ENCODE results near the gene ZFP64. TPM values are rescaled to one million over a fixed set of nuclear protein-coding genes. Genes with fewer than 3 reads are reported as not detected.
A peak's percentile ranks its signal among the peaks of the same experiment; 100 is the strongest.
"Not testable (repeated sequence)": the region's sequence is repeated elsewhere in the genome, so short reads cannot be mapped to it uniquely, and the experiment has no call there.

ZFP64 gene
- total and polyA plus RNA-seq, 5 donors from 2014 or later: 6.7 to 14.9 (median 8.3) TPM

DNA sequence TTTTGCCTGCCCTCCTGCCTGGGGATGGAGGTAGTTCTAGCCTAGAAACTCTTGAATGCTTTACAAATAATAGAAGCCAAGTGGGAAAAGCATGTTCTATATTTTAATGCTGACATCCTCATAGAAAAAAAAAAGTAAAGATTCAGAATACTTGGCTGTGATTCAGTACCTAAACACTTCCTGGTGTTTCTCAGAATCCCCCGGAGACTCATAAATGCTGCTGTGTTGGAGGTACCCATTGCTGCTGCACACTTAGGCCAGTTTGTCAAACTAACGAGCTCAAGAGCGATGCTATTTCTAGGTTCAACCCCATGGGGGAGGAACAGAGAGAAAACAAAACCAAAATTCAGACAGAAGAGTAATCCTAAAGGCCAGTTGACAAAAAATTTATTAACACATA is 38.8 kb upstream of the ZFP64 start:
- peak overlapping the region in 1 of 4 donors; percentile 29 for H3K4me3 Mint-ChIP-seq
- H3K9me3 ChIP-seq (ENCODE audit: control insufficient read depth in 2 of 2, low read length in 2 of 2): no peaks in the 10 kb centered on the region
- no peaks in the 10 kb centered on the region for H3K36me3 Mint-ChIP-seq
- H3K27me3 Mint-ChIP-seq: peaks cover 19% of the 10 kb centered on the region
- no peaks in the 10 kb centered on the region for H3K4me1 Mint-ChIP-seq
- no peak for ATAC-seq (ENCODE audit: low read depth in 2 of 2)
- H3K27ac Mint-ChIP-seq: no peak overlapping the region
- no peak for DNase-seq
- peaks cover 0 to 2% (median 0%) of the 10 kb centered on the region in 7 donors for H3K9me3 Mint-ChIP-seq
- no peak overlapping the region for H3K4me3 ChIP-seq (ENCODE audit: low read depth, low read length)
- H3K36me3 ChIP-seq (ENCODE audit: control insufficient read depth, insufficient read depth, low read length): no peaks in the 10 kb centered on the region
- H3K4me1 ChIP-seq (ENCODE audit: control insufficient read depth, insufficient read depth, low read length, poor library complexity, severe bottlenecking): no peaks in the 10 kb centered on the region
- peaks cover 2% of the 10 kb centered on the region for H3K27me3 ChIP-seq (ENCODE audit: control insufficient read depth, insufficient read depth, low read length)
- H3K27ac ChIP-seq (ENCODE audit: insufficient read depth, low read length, poor library complexity, severe bottlenecking): no peak overlapping the region

DNA sequence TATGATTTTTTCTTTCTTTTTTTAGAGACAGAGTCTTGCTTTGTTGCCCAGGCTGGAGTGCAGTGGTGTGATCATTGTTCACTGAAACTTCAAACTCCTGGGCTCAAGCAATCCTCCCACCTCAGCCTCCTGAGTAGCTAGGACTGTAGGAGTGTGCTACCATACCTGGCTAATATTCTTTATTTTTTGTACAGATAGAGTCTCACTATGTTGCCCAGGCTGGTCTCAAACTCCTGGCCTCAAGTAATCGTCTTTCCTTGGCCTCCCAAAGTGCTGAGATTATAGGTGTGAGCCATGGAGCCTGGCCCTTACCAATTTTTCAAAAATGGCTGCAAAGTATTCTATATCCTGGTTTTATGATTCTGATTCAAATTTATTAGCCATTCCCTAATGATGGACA is 37.8 kb upstream of the ZFP64 start:
- H3K9me3 Mint-ChIP-seq, H3K4me1 Mint-ChIP-seq: not testable (repeated sequence)

DNA sequence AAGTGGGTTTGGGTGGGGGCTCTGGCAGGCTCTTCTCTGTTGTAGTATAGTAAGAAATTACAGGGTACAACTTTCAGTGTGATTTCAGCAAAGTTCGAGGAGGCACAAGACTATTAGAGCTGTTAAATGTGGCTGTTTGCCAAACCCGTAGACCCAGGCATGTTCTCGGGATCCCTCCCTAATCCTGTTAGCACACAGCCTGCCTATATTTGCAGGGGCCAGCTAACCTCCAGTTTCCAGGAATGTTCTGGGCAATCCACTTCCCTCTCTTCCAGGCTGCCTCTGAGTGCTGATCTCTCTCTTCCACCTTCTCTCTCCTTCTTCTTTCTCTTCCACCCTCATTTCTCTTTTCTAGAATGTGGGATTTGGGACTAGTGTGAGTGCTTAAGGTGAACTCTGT is 34.8 kb upstream of the ZFP64 start:
- peaks cover 13% of the 10 kb centered on the region for H3K27me3 Mint-ChIP-seq
- H3K27ac ChIP-seq (ENCODE audit: insufficient read depth, low read length, poor library complexity, severe bottlenecking): no peak overlapping the region
- H3K27me3 ChIP-seq (ENCODE audit: control insufficient read depth, insufficient read depth, low read length): peaks cover 2% of the 10 kb centered on the region
- H3K4me3 ChIP-seq (ENCODE audit: low read depth, low read length): no peak overlapping the region
- H3K9me3 ChIP-seq (ENCODE audit: control insufficient read depth in 2 of 2, low read length in 2 of 2): peaks cover 0 to 4% of the 10 kb centered on the region in 2 experiments
- no peaks in the 10 kb centered on the region for H3K4me1 ChIP-seq (ENCODE audit: control insufficient read depth, insufficient read depth, low read length, poor library complexity, severe bottlenecking)
- no peaks in the 10 kb centered on the region for H3K36me3 Mint-ChIP-seq
- H3K27ac Mint-ChIP-seq: no peak overlapping the region
- H3K4me1 Mint-ChIP-seq: no peaks in the 10 kb centered on the region
- DNase-seq (no peak), ATAC-seq (ENCODE audit: low read depth in 2 of 2) (no peak)
- no peak overlapping the region for H3K4me3 Mint-ChIP-seq
- H3K9me3 Mint-ChIP-seq: peaks cover 0 to 5% (median 3%) of the 10 kb centered on the region in 7 donors
- H3K36me3 ChIP-seq (ENCODE audit: control insufficient read depth, insufficient read depth, low read length): no peaks in the 10 kb centered on the region

More for the DNA sequence above, 37.8 kb upstream of the ZFP64 start:
- not testable (repeated sequence) for ATAC-seq (ENCODE audit: low read depth in 2 of 2); H3K4me3 ChIP-seq (ENCODE audit: low read depth, low read length); H3K9me3 ChIP-seq (ENCODE audit: control insufficient read depth in 2 of 2, low read length in 2 of 2); H3K36me3 Mint-ChIP-seq; H3K4me1 ChIP-seq (ENCODE audit: control insufficient read depth, insufficient read depth, low read length, poor library complexity, severe bottlenecking); DNase-seq; H3K4me3 Mint-ChIP-seq; H3K27ac Mint-ChIP-seq; H3K36me3 ChIP-seq (ENCODE audit: control insufficient read depth, insufficient read depth, low read length); H3K27me3 ChIP-seq (ENCODE audit: control insufficient read depth, insufficient read depth, low read length); H3K27ac ChIP-seq (ENCODE audit: insufficient read depth, low read length, poor library complexity, severe bottlenecking)
- H3K27me3 Mint-ChIP-seq: peaks cover 13% of the 10 kb centered on the region

- Mint-ChIP-seq H3K36me3 (no peaks in the 10 kb centered on the region), H3K4me3 (no peak overlapping the region), H3K4me1 (no peaks in the 10 kb centered on the region), H3K27me3 (peaks cover 7% of the 10 kb centered on the region), H3K27ac (no peak overlapping the region), H3K9me3 (peaks cover 0 to 9% (median 5%) of the 10 kb centered on the region in 7 donors)
- no peak for ATAC-seq (ENCODE audit: low read depth in 2 of 2)
- H3K4me1 ChIP-seq (ENCODE audit: control insufficient read depth, insufficient read depth, low read length, poor library complexity, severe bottlenecking): no peaks in the 10 kb centered on the region
- peaks cover 2% of the 10 kb centered on the region for H3K27me3 ChIP-seq (ENCODE audit: control insufficient read depth, insufficient read depth, low read length)
- H3K9me3 ChIP-seq (ENCODE audit: control insufficient read depth in 2 of 2, low read length in 2 of 2): peaks cover 6 to 19% of the 10 kb centered on the region in 2 experiments
- H3K27ac ChIP-seq (ENCODE audit: insufficient read depth, low read length, poor library complexity, severe bottlenecking): no peak overlapping the region
- DNase-seq: no peak
- H3K4me3 ChIP-seq (ENCODE audit: low read depth, low read length): no peak overlapping the region
- no peaks in the 10 kb centered on the region for H3K36me3 ChIP-seq (ENCODE audit: control insufficient read depth, insufficient read depth, low read length)
Measured at GRCh38 chr20:52224920-52225319, 33.3 kb upstream of the ZFP64 start.

DNA sequence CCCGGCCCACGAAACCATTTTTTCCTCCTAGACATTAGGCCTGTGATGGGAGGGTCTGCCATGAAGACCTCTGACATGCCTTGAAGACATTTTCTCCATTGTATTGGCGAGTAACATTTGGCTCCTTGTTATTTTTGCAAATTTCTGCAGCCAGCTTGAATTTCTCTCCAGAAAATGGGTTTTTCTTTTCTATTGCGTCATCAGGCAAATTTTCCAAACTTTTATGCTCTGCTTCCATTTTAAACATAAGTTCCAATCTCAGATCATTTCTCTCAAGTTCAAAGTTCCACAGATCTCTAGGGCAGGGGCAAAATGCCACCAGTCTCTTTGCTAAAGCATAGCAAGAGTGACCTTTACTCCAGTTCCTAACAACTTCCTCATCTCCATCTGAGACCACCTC is 29.8 kb upstream of the ZFP64 start:
- H3K36me3 ChIP-seq (ENCODE audit: control insufficient read depth, insufficient read depth, low read length); DNase-seq; H3K27me3 Mint-ChIP-seq; H3K27me3 ChIP-seq (ENCODE audit: control insufficient read depth, insufficient read depth, low read length); H3K4me3 Mint-ChIP-seq; H3K4me3 ChIP-seq (ENCODE audit: low read depth, low read length); H3K27ac ChIP-seq (ENCODE audit: insufficient read depth, low read length, poor library complexity, severe bottlenecking); ATAC-seq (ENCODE audit: low read depth in 2 of 2); H3K4me1 Mint-ChIP-seq; H3K4me1 ChIP-seq (ENCODE audit: control insufficient read depth, insufficient read depth, low read length, poor library complexity, severe bottlenecking); H3K27ac Mint-ChIP-seq; H3K36me3 Mint-ChIP-seq: not testable (repeated sequence)
- peaks cover 7 to 19% of the 10 kb centered on the region in 2 experiments for H3K9me3 ChIP-seq (ENCODE audit: control insufficient read depth in 2 of 2, low read length in 2 of 2)
- H3K9me3 Mint-ChIP-seq: peaks cover 0 to 18% (median 5%) of the 10 kb centered on the region in 7 donors

- not testable (repeated sequence) for H3K27me3 ChIP-seq (ENCODE audit: control insufficient read depth, insufficient read depth, low read length); H3K4me3 Mint-ChIP-seq; H3K4me3 ChIP-seq (ENCODE audit: low read depth, low read length); H3K4me1 Mint-ChIP-seq; ATAC-seq (ENCODE audit: low read depth in 2 of 2); H3K36me3 Mint-ChIP-seq; H3K27ac ChIP-seq (ENCODE audit: insufficient read depth, low read length, poor library complexity, severe bottlenecking); H3K27ac Mint-ChIP-seq; H3K36me3 ChIP-seq (ENCODE audit: control insufficient read depth, insufficient read depth, low read length); H3K4me1 ChIP-seq (ENCODE audit: control insufficient read depth, insufficient read depth, low read length, poor library complexity, severe bottlenecking); DNase-seq; H3K27me3 Mint-ChIP-seq
- peaks cover 7 to 19% of the 10 kb centered on the region in 2 experiments for H3K9me3 ChIP-seq (ENCODE audit: control insufficient read depth in 2 of 2, low read length in 2 of 2)
- peaks cover 0 to 18% (median 5%) of the 10 kb centered on the region in 7 donors for H3K9me3 Mint-ChIP-seq
Measured at GRCh38 chr20:52220891-52221290, 29.3 kb upstream of the ZFP64 start.

- Mint-ChIP-seq H3K4me1 (no peaks in the 10 kb centered on the region), H3K4me3 (no peak overlapping the region), H3K9me3 (peaks cover 0 to 18% (median 5%) of the 10 kb centered on the region in 7 donors), H3K27me3 (peaks cover 14% of the 10 kb centered on the region), H3K36me3 (no peaks in the 10 kb centered on the region), H3K27ac (no peak overlapping the region)
- Histone ChIP-seq H3K36me3 (ENCODE audit: control insufficient read depth, insufficient read depth, low read length) (no peaks in the 10 kb centered on the region), H3K4me3 (ENCODE audit: low read depth, low read length) (no peak overlapping the region), H3K27ac (ENCODE audit: insufficient read depth, low read length, poor library complexity, severe bottlenecking) (no peak overlapping the region), H3K27me3 (ENCODE audit: control insufficient read depth, insufficient read depth, low read length) (no peaks in the 10 kb centered on the region), H3K4me1 (ENCODE audit: control insufficient read depth, insufficient read depth, low read length, poor library complexity, severe bottlenecking) (no peaks in the 10 kb centered on the region), H3K9me3 (ENCODE audit: control insufficient read depth in 2 of 2, low read length in 2 of 2) (peaks cover 7 to 19% of the 10 kb centered on the region in 2 experiments)
- ATAC-seq (ENCODE audit: low read depth in 2 of 2) (no peak), DNase-seq (no peak)
Measured at GRCh38 chr20:52219441-52219840, 27.9 kb upstream of the ZFP64 start.

- Histone ChIP-seq H3K4me1 (ENCODE audit: control insufficient read depth, insufficient read depth, low read length, poor library complexity, severe bottlenecking) (no peaks in the 10 kb centered on the region), H3K27me3 (ENCODE audit: control insufficient read depth, insufficient read depth, low read length) (no peaks in the 10 kb centered on the region), H3K9me3 (ENCODE audit: control insufficient read depth in 2 of 2, low read length in 2 of 2) (peaks cover 7 to 19% of the 10 kb centered on the region in 2 experiments), H3K36me3 (ENCODE audit: control insufficient read depth, insufficient read depth, low read length) (no peaks in the 10 kb centered on the region), H3K4me3 (ENCODE audit: low read depth, low read length) (no peak overlapping the region), H3K27ac (ENCODE audit: insufficient read depth, low read length, poor library complexity, severe bottlenecking) (no peak overlapping the region)
- Mint-ChIP-seq H3K9me3 (peaks cover 0 to 18% (median 5%) of the 10 kb centered on the region in 7 donors), H3K4me3 (no peak overlapping the region), H3K27ac (no peak overlapping the region), H3K4me1 (no peaks in the 10 kb centered on the region), H3K36me3 (no peaks in the 10 kb centered on the region), H3K27me3 (peaks cover 14% of the 10 kb centered on the region)
- no peak for ATAC-seq (ENCODE audit: low read depth in 2 of 2)
- no peak for DNase-seq
Measured at GRCh38 chr20:52217689-52218395, 26.3 kb upstream of the ZFP64 start.
